Fibroblast of villous mesenchyme (primary cell): ENCODE results near the gene ITGA11. TPM values are rescaled to one million over a fixed set of nuclear protein-coding genes. Genes with fewer than 3 reads are reported as not detected.
"Not testable (repeated sequence)": the region's sequence is repeated elsewhere in the genome, so short reads cannot be mapped to it uniquely, and the experiment has no call there.

Experiments used
- DNase-seq: peaks from one replicate; pipeline ENCODE4 v3.0.0-alpha.2; 2010; ENCODE audit warnings: low read depth
- H3K4me3 ChIP-seq: 2 replicates; pipeline ENCODE4 v1.5.1; 2011; ENCODE audit warnings: low read depth, mild to moderate bottlenecking, low read length
- total RNA-seq: library from RNA; depleted of rRNA; stranded (reverse); fragments of >200 nt; gene quantifications from 2 replicates; pipeline ENCODE4 v1.2.3, GENCODE V29; 2012
- TF ChIP-seq, protein P1 (sequence below): IDR thresholded peaks from 2 replicates; pipeline ENCODE4 v1.5.1; 2012; ENCODE audit warnings: low read depth, mild to moderate bottlenecking, low read length; ENCODE audit not compliant: insufficient read depth

ITGA11 gene
- total RNA-seq, 1 donor, result 87.7 TPM

DNA sequence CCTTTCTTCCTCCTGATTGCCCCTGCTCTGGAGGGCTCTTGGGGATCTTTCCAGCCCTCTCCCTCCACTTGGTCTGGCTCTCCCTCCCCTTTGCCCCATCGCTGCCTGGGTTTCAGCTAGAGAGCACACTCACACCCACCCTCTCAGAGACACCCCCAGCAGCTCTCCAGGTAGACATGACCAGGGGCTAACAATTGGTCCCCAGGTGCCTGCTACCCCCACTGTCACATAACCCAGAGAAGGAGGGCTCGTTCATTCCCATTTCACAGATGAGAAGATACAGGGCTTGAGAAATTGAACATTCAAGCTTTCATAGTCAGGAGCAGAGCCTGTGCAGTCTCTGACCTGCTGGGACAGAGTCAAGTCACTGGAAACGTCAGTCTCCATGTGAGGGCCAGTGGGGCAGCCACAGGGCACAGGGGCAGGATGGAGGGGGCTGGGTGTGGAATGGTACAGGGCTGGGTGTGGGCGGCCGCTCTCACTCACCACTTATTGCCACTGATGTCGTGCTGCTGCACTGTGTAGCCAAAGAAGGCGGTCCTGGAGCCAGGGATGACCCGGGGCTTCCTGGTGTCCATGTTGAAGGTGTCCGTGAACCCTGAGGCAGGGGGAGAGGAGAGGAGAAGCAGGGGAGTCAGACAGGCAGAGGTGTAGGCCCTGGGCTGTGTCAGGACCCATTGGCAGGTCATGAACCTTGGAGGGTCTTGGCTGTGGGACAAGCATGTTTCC is 29.4 kb downstream of the ITGA11 start:
- TF ChIP-seq, protein P1, sequence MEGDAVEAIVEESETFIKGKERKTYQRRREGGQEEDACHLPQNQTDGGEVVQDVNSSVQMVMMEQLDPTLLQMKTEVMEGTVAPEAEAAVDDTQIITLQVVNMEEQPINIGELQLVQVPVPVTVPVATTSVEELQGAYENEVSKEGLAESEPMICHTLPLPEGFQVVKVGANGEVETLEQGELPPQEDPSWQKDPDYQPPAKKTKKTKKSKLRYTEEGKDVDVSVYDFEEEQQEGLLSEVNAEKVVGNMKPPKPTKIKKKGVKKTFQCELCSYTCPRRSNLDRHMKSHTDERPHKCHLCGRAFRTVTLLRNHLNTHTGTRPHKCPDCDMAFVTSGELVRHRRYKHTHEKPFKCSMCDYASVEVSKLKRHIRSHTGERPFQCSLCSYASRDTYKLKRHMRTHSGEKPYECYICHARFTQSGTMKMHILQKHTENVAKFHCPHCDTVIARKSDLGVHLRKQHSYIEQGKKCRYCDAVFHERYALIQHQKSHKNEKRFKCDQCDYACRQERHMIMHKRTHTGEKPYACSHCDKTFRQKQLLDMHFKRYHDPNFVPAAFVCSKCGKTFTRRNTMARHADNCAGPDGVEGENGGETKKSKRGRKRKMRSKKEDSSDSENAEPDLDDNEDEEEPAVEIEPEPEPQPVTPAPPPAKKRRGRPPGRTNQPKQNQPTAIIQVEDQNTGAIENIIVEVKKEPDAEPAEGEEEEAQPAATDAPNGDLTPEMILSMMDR, result no peak
- no peak for DNase-seq
- H3K4me3 ChIP-seq, result no peak overlapping the region

DNA sequence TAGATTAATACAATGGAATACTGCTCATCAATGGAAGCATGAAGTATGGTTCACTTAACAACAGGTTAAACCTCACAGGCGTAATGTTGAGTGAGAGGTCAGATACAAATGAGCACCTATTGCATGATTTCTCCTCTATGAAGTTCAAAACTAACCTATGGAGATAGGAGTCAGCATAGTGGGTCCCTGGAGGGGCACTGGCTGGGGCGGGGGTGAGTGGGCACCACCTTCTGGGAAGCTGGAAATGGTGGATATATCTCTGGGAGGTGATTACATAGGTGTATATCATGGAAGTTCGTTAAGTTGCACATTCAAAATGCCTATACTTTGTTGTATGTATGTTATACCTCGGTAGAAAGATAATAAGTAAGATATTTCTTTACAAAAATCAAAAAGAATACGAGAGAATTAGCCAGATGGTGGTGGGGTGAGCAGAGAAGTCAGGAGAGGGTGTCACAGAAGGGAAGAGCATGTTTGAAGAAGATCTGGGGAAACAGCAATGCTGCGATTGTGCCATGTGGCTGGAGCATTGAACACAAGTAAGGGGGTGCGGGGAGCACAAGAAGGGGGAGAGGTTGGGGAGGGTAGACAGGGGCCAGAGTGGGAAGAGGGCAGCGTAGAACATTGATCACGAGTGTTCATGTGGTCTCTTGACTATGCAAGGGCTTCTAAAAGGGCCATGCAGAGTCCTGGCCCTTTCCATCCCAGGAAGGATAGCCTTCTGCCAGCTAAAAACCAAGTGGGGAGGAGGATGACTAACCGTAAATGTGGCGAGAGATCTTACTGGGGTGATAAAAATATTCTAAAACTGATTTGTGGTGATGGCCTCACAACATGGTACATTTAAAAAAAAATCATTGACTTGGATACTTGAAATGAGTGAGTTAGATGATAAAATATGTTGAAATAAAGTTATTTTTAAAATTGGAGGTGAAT is 30.2 kb downstream of the ITGA11 start:
- H3K4me3 ChIP-seq, result no peak overlapping the region
- TF ChIP-seq, protein P1, result no peak
- no peak for DNase-seq

DNA sequence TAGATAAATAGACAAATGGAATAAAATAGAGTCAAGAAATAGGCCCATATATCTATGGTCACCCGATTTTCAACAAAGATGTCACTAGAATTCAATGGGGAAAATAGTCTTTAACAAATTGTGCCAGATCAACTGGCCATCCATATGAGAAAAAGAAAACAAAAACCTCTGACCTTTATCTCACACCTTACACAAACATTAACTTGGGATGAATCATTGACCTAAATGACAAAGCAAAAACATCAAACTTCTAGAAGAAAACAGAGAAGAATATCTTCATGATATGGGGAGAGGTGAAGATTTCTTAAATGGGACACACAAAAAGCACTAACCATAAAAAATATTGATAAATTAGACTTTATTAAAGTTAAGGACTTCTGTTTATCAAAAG is 31.9 kb downstream of the ITGA11 start:
- H3K4me3 ChIP-seq, result no peak overlapping the region
- no peak for DNase-seq
- TF ChIP-seq, protein P1, result no peak

DNA sequence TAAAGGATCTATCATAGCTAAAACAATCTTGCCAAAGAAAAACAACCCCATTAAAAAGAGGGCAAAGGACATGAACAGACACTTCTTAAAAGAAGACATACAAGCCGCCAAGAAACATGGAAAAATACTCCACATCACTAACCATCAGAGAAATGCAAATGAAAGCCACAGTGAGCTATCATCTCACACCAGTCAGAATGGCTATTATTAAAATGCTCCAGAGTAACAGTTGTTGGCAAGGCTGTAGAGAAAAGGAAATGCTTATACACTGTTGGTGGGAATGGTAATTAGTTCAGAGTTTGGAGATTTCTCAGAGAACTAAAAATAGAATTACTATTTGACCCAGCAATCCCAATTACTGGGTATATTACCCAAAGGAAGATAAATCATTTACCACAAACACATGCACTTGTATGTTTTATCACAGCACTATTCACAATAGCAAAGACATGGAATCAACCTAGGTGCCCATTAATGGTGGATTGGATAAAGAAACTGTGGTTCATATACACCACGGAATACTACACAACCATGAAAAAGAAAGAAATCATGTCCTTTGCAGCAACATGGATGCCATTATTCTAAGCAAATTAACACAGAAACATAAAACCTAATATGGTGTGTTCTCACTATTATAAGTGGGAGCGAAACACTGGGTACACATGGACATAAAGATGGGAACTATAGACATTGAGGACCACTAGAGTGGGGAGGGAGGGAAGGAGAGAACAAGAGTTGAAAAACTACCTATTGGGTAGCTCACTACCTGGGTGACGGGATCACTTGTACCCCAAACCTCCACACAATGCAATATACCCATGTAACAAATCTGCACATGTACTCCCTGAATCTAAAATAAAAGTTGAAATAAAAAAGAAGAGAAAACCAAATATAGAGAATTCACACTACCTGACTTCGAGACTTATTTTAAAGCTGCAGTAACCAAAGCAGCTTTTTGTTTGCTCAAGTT is 32.6 kb downstream of the ITGA11 start:
- TF ChIP-seq, protein P1, result no peak
- H3K4me3 ChIP-seq, result no peak overlapping the region
- no peak for DNase-seq

DNA sequence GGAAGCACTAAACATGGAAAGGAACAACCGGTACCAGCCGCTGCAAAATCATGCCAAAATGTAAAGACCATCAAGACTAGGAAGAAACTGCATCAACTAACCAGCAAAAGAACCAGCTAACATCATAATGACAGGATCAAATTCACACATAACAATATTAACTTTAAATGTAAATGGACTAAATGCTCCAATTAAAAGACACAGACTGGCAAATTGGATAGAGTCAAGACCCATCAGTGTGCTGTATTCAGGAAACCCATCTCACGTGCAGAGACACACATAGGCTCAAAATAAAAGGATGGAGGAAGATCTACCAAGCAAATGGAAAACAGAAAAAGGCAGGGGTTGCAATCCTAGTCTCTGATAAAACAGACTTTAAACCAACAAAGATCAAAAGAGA is 34.0 kb downstream of the ITGA11 start:
- not testable (repeated sequence) for H3K4me3 ChIP-seq, DNase-seq

DNA sequence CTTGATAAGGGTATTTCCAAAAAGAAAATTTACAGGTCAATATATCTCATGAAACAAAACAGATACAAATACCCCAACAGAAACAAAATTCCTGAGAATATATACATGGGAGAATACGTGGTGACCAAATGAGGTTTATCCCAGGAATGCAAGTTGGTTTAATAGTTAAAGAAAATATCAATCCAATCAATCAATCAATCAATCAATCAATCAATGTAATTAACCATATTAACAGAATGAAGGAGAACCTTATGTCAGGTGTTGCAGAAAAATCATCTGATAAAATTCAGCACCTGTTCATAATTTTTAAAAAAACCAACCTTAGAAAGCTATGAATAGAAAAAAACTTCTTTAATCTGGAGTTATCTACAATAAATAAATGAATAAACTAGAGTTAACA is 35.9 kb downstream of the ITGA11 start:
- TF ChIP-seq, protein P1, result no peak
- H3K4me3 ChIP-seq, result no peak overlapping the region
- DNase-seq, result no peak

DNA sequence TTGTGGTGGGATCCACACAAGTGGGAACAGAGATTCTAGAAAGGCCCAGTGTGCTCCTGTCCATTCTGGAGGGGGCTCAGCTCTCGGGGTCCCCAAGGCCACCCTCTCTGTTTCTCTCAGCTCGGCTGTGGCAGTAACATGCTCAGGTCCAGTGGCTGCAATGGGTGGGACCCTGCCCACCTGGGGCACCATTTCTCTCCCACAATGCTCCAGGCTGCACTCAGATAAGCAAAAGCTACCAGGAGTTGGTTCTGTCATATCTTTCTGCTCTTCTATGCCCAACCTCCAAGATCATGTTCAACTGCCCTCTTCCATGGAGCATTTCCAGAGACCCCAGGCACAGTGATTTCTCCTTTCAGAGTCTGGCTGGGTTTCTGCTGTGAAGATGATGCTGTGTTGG is 40.8 kb downstream of the ITGA11 start:
- H3K4me3 ChIP-seq, result no peak overlapping the region
- no peak for DNase-seq
- TF ChIP-seq, protein P1, result no peak
